HG02623 (cell line): ENCODE data around the gene ATG5.

ENCODE experiments used
- ATAC-seq: cut with Tn5 transposase; IDR thresholded peaks from one replicate; pipeline ENCODE4 v1.9.1; 2021; ENCODE audit warnings: moderate library complexity; ENCODE audit not compliant: unreplicated experiment

ATG5 gene

DNA sequence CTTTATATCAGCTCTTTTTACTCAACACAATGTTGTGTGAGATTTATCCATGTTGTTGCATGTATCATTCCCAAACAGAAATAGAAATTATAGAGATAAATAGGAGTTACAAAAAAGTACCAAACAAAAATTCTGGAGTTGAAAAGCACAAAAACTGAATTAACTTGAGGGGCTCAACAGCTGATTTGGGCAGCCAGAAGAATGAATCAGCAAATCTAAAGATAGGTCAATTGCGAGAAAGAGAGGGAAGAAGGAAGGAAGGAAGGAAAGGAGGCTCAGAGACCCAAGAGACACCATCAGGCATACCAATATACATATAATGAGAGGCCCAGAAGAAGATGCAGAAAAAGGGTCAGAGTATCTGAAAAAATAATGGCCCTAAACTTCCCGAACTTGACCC is 98.9 kb downstream of the ATG5 start:
- no peak for ATAC-seq

DNA sequence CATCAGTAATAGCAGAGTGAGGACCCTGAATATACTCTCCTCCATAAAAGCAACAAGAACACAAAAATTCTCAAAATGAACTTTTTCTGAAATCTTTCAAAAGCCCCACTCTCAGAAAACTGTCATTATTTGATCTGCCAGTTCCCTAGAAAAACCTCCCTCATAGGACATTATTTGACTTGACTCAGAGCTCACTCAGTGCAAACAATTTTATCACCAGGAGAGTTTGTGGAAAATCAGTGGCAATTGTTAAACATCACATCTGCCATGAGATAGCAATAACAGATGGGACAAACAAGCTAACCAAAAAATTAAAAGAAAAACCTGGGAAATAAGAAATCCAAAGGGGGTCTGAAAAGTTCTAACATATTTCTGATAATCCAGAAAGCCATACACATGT is 100.0 kb downstream of the ATG5 start:
- ATAC-seq = no peak

DNA sequence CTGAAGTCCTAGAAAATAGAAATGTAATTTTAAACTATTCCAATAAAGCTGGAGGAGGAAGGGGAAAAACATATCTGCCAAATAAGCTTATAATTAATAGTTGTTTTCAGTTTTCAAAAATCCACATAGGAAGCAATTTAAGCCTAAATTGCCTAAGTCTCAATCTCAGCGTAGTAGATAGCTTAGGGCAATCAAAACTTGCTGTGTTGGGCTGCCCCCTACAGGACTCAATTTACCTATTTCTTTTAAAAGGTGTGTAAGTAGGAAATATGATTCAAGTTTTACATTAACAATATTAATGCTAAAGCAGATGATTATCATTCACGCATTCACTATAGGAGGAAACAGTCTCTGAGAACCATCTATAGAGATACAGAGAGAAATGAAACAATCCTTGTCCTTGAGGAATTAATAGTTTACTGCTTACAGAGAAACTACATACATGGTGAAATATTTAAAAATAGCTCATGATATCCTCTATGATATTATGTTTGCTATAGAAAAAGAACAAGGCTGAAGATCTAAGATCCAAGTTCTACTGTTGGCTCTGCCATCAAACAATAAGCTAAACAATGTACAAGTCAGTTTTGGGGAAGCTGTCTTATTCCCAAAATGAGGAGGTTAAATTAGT is 102.1 kb downstream of the ATG5 start:
- peak; percentile 57 for ATAC-seq

DNA sequence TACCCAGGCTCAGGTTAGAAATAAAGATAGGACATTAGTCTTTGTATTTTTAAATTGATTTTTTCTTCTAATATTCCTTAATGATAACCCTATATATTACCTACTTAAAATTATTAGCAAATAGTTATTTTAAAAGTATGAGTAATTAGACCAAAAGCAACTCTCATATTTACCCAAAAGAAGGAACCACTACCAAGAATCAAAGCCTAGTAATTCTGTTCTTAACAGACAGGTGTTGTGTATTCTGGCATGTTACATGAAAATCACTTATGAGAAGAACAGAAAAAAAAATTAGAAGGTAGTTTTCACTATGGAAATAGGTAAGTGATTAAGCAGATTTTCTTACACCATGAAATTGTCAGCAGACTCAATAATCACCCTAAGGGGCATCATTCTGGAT is 105.1 kb downstream of the ATG5 start:
- peak; percentile 68 for ATAC-seq

DNA sequence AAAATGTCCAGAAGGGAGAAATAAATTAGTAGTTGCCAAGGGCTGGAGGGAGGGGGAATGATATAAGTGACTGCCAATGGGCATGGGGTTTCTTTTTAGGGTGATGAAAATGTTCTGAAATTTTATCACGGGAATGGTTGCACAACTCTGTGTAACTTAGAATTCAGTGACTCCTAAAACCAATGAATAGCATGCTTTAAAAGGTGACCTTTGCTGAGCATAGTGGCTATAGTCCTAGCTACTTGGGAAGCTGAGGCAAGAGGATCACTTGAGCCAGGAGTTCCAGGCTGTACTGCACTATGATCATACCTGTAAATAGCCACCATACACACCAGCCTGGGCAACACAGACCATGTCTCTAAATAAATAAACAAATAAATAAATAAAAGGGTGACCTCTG is 109.0 kb downstream of the ATG5 start:
- no peak for ATAC-seq

DNA sequence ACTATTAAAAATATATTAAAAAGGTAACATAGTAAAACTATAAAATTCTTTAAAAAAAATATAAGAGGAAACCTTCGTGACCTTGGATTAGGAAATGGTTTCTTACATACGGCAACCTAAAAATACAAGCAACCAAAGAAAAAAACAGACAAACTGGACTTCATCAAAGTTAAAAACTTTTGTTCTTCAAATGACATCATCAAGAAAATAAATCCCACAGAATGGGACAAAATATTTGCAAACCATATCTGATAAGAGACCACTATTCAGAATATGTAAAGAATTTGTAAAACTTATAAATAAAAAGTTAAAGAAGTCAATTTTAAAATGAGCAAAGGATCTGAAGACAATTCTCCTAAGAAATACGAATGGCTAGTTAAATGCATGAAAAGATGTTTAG is 110.0 kb downstream of the ATG5 start:
- no peak for ATAC-seq

DNA sequence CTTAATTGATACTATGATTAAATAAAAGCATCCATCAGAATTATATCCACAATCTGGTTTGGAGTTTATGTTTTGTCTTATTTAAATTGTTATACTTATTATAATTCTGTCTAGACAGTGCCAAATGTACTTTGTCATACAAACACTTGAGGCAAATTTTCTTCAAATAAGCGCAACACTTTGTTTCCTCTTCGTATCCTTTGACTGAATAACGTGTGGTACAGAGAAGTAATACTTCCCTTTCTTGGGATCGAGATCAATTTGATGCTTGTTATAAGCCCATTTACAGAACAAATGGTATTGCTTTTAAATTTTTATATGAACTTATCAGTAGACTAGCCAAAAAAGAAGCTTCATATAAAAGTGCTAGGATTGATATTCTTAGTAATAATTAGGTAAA is 111.0 kb downstream of the ATG5 start:
- ATAC-seq = no peak

DNA sequence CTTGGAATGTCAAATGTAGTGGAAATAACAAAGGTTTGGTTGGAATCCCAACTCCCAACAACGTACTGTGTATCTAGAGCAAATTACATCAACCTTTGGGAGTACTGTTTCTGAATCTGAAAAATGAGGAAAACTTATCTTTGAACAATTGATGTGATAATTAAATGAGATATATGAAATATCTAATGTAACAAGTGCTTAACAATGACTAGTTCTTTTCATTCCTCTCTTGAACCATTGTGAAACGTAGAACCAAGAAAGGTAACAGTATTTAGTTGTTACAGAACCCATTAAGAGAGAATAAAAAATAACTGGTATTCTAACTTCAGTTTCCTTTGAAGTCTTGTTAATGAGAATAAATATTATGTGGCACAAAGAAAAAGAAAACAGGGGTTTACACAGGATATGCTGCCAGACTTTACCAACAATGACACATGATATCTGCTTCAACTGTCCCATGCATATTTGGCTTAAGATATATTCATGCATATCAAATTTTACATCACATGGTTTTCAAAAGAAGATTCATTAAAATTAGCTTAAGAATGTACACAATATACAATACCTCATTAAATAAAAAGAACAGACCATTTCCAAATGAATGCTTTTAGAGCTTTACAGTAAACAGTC is 111.8 kb downstream of the ATG5 start:
- no peak for ATAC-seq

DNA sequence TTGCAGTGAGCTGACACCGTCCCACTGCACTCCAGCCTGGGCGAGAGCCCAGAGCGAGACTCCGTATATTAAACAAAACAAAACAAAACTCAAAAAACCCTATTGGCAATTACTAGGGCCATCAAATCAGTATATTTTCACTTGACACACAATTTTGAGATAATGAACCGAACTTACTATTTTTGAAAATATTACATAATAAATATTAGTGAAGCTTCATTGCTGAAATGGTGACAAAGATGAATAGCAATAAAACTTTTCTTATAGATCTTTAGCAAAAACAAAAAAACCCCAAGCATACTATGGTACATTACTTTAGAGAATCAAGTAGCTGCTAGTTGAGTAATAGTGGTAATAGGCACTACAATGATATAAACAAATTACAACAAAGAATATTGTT is 113.0 kb downstream of the ATG5 start:
- ATAC-seq = no peak

DNA sequence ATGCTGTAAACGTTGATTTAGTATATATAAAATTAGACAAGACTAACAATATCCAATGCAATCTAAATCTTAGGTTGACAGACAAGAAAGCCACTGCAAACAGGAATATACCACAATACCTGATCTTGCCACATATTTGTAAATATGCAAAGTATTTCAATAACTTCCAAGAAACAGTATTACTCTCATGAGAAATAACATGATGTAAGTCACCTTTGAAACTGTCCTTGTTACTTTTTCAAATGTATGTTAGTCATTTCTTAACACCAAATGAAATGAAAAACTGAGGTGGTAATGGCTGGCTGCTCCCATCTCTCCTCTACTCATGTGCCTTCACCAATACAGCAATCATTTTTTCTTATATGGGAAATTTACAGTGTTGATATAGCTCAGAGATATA is 118.7 kb downstream of the ATG5 start:
- no peak for ATAC-seq

DNA sequence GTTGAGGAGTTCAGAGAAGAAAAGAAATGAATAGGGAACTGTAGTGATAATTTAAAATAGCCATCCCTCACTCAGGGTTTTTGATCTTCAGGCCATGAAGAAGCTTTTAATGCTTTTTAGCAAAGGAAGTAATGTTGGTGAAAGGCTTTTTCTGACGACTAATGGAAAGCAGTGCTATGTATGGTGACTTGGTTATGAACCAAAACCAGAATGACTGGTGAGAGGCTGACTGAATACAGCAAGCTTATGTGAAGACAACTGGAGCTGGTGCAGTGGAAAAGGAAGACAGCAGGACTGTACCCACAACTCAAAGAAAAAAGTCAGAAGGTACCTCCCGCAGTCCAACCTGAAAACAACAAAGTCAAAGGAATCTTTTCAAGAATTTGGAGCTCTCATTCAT is 120.6 kb downstream of the ATG5 start:
- ATAC-seq = no peak

DNA sequence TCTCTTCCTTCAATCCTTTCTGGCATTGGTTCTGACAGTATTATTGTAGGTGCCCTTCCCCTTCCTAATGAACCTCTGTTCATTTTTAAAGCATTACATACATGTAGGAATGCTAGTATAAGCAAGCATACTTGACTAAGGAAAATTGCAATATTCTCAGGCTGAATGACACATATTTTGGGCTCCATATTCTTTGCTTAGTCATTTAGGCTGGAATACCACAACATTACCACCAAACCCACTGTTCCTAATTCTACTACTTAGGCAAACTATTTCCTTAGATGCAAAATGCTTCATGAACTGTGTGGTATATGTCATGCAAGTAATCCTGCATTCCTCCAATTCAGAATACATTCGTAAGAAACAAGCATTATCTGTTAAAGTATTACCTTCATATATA is 125.6 kb downstream of the ATG5 start:
- no peak for ATAC-seq

DNA sequence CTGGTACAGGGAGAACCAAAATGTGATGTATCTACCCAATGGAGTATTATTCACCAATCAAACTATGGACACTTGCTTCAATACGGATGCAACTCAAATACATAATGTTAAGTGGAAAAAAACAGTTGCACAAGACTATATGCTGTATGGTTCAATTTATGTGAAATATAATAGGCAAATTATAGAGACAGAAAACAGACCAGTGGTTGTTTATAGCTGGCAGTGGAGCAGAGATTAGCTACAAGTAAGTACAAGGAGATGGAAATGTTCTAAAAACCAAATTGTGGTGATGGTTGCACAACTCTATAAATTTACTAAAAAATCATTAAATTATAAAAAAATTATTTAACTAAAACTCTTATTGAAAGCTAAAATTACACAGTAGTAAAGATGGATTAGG is 126.2 kb downstream of the ATG5 start:
- ATAC-seq = no peak

DNA sequence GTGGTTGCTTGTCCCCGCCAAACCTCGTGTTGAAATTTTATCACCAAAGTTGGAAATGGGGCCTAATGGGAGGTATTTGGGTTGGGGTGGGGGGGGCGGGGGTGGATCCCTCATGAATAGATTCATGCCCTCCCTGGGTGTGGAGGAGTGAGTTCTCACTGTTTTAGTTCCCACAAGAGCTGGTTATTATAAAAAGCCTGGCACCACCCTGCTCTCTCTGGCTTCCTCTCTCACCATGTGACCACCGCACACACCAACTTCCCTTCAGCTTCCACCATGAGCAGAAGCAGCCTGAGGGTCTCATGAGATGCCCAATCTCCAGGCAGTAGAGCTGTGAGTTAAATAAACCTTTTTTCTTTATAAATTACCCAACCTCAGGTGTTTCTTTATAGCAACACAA is 128.1 kb downstream of the ATG5 start:
- no peak for ATAC-seq

DNA sequence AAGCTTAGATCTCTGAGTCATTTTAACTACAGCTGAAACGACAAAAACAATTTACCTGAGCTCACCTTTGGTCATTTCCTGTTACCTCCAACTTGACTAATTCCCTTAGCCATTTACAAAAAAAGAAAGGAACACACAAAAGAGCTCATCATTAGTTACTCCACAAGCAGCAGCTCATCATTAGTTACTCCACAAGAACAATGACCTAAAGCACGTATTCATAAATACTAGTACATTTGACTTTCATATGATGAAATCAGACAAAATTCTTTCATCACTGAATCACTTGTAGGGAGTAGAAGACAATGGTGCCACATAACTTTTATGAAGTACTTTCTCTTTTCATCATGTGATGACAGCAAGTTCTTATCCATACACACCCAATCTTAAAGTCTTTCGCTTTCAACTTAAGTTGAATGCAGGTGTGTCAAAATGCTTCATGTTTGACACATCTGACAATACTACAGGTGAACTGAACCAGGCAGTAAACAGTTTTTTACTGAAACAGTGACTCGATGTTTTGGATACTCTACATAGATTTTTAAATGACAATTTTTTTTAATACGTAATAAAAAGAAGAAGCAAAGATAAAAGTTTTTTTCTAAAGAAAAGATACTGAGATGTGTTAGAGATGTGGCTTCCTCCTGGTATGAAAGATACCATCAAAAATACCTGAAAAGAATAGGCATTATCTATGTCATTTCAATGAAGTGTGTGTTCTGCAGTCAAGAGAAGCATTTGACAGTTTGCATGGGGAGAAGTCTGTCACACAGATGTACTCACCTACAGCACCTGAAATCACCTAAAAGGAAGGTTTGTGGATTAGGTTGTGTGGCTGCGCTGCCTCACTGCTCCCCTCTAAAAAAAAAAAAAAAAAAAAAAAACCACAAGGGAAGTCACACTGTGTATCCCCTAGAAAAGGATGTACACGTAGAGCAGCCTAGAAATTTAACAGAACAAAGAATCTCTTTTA is 130.3 kb downstream of the ATG5 start:
- no peak for ATAC-seq

DNA sequence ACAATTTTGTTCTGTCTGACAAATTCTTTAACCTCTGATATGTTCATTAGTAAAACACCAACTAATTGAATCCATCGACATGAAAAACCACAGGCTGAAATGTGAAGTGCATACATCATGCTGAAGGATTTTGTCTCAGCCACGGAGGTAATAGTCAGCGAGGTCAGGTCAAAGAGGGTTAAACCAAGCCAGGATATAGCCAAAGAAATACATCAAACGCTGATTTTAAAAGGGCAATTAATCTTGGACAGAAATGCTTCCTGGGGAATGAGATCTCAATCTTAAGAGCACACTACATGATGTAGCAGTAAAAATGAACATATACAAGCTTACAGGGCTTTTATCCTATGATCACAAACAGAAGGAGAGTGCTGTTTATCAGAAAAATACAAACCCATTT is 132.7 kb downstream of the ATG5 start:
- ATAC-seq = no peak

DNA sequence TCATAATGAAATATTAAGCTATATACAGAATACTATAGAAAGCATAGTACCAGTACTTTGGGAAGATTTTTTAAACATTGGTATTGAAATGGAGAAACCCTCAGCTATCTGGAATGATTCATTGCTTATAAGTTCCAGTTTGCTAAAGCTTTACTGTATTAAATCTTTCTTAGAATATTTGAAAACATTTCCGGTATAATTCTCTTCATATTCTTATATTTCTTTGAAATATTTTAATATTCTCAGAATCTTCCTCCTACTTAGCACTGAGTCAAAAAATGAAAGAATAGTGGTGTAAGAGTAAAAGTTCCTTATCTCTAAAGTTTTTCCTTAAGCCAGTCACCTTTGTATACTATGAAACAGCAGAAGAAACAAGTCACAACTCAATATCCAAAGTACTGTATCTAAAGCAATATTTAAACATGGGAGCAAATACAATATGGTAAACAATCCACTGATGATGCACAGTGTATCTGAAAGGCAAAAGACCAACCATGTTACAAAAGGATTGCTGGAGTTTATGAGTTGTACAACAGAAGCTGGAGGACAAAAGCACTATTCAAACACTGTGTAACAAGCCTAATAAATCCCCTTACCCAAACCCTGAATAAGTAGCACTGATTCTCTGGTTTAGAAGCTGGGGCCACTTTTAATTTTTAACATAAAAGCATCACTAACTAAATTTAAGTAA is 137.3 kb downstream of the ATG5 start:
- ATAC-seq = no peak

DNA sequence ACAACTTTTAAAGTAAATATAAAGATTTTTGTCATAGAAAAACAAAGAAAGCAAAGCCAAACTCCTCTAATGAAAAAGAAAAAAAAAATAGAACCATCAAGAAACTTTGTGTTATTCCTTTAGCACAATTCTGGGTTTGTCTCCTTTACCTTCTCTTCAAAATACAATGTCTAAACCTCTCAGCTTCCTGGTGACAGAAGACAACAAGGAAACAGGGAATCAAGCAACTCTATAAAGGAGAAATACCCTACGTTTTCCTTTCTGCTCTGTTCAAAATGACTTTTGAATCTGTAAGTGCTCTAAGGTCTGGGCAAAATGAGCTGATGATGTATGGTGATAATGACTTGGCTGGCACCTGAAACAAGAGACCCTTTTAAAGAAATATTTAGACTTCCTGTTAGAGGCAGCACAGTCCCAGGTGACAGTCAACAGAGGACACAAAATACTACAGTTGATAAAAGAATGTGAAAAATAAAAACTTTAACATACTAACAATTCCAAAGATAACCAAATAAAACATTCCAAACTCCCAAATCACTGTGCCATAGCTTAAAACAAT is 138.1 kb downstream of the ATG5 start:
- no peak for ATAC-seq

DNA sequence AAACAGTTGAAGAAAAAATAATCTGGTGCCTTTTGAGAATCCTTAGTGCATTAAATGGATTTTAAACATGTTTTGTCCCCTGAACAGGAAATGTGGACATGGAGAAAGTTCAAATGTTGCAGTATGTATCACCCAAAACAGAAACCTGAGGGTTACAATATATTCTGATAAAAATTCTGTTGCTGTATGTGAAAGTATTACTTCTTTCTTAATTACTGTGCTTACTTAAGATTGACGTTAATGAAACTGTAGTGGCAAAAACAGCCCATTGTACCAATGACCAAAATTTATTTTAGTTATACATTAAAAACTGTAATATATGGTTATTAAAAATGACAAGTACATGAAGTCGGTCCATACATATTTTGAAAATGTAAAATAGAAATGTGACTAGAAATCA is 138.8 kb downstream of the ATG5 start:
- ATAC-seq = no peak

DNA sequence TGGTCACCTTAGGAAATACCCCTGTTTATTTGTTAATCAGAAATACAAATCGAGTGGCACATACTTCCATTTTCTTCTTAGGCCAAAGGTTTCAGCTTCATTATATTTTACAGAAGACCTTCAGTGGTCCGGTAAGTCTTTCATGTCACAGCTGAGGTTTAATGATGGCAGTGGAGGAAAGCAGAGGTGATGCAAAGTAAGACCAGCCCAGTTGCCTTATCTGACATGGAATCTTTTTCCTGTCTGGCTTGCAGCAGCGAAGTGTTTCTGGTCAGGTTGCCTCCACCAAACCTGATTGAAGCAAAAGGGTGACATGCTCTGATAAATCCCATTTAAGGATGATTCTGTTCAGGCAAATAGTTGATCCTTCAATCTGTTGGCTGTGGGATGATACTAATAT is 139.4 kb downstream of the ATG5 start:
- ATAC-seq = no peak

DNA sequence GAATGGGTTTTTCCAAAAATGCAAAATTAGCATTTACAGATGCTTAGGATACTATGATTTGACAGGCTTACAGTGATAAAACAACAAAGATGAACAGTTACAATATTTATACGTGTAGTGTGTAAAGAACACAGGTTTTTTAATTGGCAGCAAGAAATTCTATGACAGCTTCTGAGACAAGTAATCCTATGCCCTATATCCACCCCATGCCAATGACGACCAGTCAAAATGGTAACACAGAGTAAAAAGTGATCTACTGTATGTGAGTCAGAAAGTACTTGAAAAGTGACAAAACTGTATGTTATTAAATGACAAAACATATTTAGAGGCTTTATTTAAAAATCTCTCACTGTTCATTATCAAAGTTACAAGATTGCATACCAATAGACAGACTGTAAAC is 139.9 kb downstream of the ATG5 start:
- ATAC-seq = no peak
